Esophagus squamous epithelium (tissue), 4 donors: ENCODE results near the gene SPTY2D1.

ENCODE experiments used
- CTCF ChIP-seq, 6 experiments: fragments of 450-650 bp in 4 of 6; fragments of 200-600 bp in 2 of 6; sonication (generic) in 2 of 6; IDR thresholded peaks; one replicate each; pipeline ENCODE4 v1.5.1; 2016 to 2019; ENCODE audit warnings: antibody characterized with exemption in 6 of 6, mild to moderate bottlenecking in 4 of 6, moderate library complexity in 4 of 6
- POLR2A ChIP-seq, 4 donors: fragments of 450-650 bp; IDR thresholded peaks; one replicate each; pipeline ENCODE4 v1.6.1; 2017; ENCODE audit warnings: antibody characterized with exemption in 4 of 4, mild to moderate bottlenecking in 4 of 4, moderate library complexity in 3 of 4

GRCh38 chr11:18632841-18633240 lies 1.3 kb downstream of the SPTY2D1 start:
- no peak for TF ChIP-seq CTCF (IDR thresholded peaks at IDR 0.05)
- no peak for TF ChIP-seq POLR2A (IDR thresholded peaks at IDR 0.05)
